GM12878 (cell line): ENCODE results near the gene DLG4. TPM values are rescaled to one million over a fixed set of nuclear protein-coding genes. Genes with fewer than 3 reads are reported as not detected.

ENCODE experiments used
- ATF7 ChIP-seq: fragments of 450-650 bp; IDR thresholded peaks from 2 replicates; pipeline ENCODE4 v1.6.1; 2016; ENCODE audit warnings: low read depth, mild to moderate bottlenecking
- BHLHE40 ChIP-seq, 2 experiments: fragments of 450-650 bp in 1 of 2; IDR thresholded peaks; 2 replicates each; pipeline ENCODE4 v1.6.1; 2011 to 2017; ENCODE audit warnings: low read depth in 2 of 2, borderline replicate concordance in 1 of 2, improper control_type of control experiment in 1 of 2, low read length in 1 of 2, mild to moderate bottlenecking in 1 of 2
- BRCA1 ChIP-seq: IDR thresholded peaks from 2 replicates; pipeline ENCODE4 v1.6.1; 2011; ENCODE audit warnings: low read depth, low read length, improper control_type of control experiment
- CEBPB ChIP-seq, 2 experiments: fragments of 150-350 bp in 1 of 2; IDR thresholded peaks; 2 replicates each; pipeline ENCODE4 v1.6.1; 2012 to 2014; ENCODE audit warnings: low read depth in 2 of 2, low read length in 2 of 2, borderline replicate concordance in 1 of 2, inconsistent platforms in 1 of 2
- CREM ChIP-seq: IDR thresholded peaks from 2 replicates; pipeline ENCODE4 v1.6.1; 2014; ENCODE audit warnings: antibody characterized with exemption, low read depth
- CTCF ChIP-seq, 3 experiments: IDR thresholded peaks in 2 of 3; conservative IDR thresholded peaks in 1 of 3; 2 replicates each; pipeline ENCODE4 v1.5.1; 2011; ENCODE audit warnings: low read depth in 3 of 3, low read length in 3 of 3, mild to moderate bottlenecking in 3 of 3, control low read depth in 2 of 3, moderate library complexity in 2 of 3, inconsistent platforms in 1 of 3, mixed read lengths in 1 of 3; ENCODE audit not compliant: control insufficient read depth in 2 of 3, insufficient read depth in 1 of 3; ENCODE audit errors: extremely low read depth in 1 of 3
- FOS ChIP-seq: IDR thresholded peaks from 3 replicates; pipeline ENCODE4 v1.6.1; 2011; ENCODE audit warnings: borderline replicate concordance; ENCODE audit not compliant: insufficient read length; ENCODE audit errors: extremely low read depth
- GABPA ChIP-seq: IDR thresholded peaks from 2 replicates; pipeline ENCODE4 v1.6.1; 2014; ENCODE audit warnings: antibody characterized with exemption, low read depth, mild to moderate bottlenecking, inconsistent platforms
- IRF3 ChIP-seq: fragments of 450-650 bp; IDR thresholded peaks from 2 replicates; pipeline ENCODE4 v1.6.1; 2014; ENCODE audit warnings: mild to moderate bottlenecking
- MXI1 ChIP-seq: fragments of 150-350 bp; IDR thresholded peaks from 2 replicates; pipeline ENCODE4 v1.6.1; 2011; ENCODE audit warnings: low read depth, mild to moderate bottlenecking, inconsistent platforms, low read length, improper control_type of control experiment
- NFIC ChIP-seq: IDR thresholded peaks from 2 replicates; pipeline ENCODE4 v1.6.1; 2012; ENCODE audit warnings: low read depth, mild to moderate bottlenecking, inconsistent platforms, low read length, moderate library complexity
- POLR2AphosphoS5 ChIP-seq: IDR thresholded peaks from 2 replicates; pipeline ENCODE4 v1.6.1; 2011; ENCODE audit warnings: mild to moderate bottlenecking, low read length, inconsistent platforms
- POU2F2 ChIP-seq: IDR thresholded peaks from 3 replicates; pipeline ENCODE4 v1.6.1; 2011; ENCODE audit warnings: low read depth, mild to moderate bottlenecking, low read length, borderline replicate concordance
- SMARCA5 ChIP-seq: fragments of 450-650 bp; IDR thresholded peaks from 2 replicates; pipeline ENCODE4 v1.6.1; 2017; ENCODE audit warnings: mild to moderate bottlenecking
- SPI1 ChIP-seq: IDR thresholded peaks from 2 replicates; pipeline ENCODE4 v1.6.1; 2011; ENCODE audit warnings: low read depth, mild to moderate bottlenecking, low read length, moderate library complexity, borderline replicate concordance; ENCODE audit not compliant: insufficient read depth
- ZNF622 ChIP-seq: fragments of 450-650 bp; IDR thresholded peaks from 2 replicates; pipeline ENCODE4 v1.6.1; 2017; ENCODE audit warnings: mild to moderate bottlenecking, inconsistent platforms
- ZNF687 ChIP-seq: fragments of 450-650 bp; IDR thresholded peaks from 2 replicates; pipeline ENCODE4 v1.6.1; 2017; ENCODE audit warnings: mild to moderate bottlenecking, moderate library complexity
- polyA plus RNA-seq, 11 experiments: library from polyadenylated mRNA; depleted of rRNA in 4 of 11; unstranded in 6 of 11; stranded (reverse) in 5 of 11; fragments of >200 nt; fragmentation: Nextera tagmentation in 4 of 11; fragmentation: Illumina TruSeq in 1 of 11; extraction: Ambion mirVana in 4 of 11; extraction: Trizol in 1 of 11; gene quantifications; 1 replicate in 1 of 11; 2 replicates in 10 of 11; pipeline versions ENCODE4 v1.2.1 to v1.2.3, GENCODE V29; 2011 to 2016; ENCODE audit warnings: inconsistent platforms in 2 of 11, missing spikeins in 2 of 11, low read depth in 1 of 11
- total RNA-seq, 4 experiments: library from RNA; depleted of rRNA in 3 of 4; stranded (reverse); fragments of >200 nt in 3 of 4; fragmentation: Illumina TruSeq in 1 of 4; extraction: Trizol in 1 of 4; gene quantifications; 2 replicates each; pipeline versions ENCODE4 v1.2.1 to v1.2.3, GENCODE V29; 2013 to 2021
- TF ChIP-seq, protein P1 (sequence below): fragments of 450-650 bp; IDR thresholded peaks from 2 replicates; pipeline ENCODE4 v1.6.1; 2018; ENCODE audit warnings: mild to moderate bottlenecking, low read depth, moderate library complexity; ENCODE audit not compliant: partially characterized antibody

Gene DLG4
- total and polyA plus RNA-seq, 10 of the 15 experiments (the other 5 are each of a cell fraction or from before 2014, with no cell fraction given) = 0.07 to 4.1 (median 1.3) TPM

- peak in 1 of 2 experiments; percentile 35; a peak in 1 of 4 replicates for TF ChIP-seq BHLHE40 (IDR thresholded peaks at IDR 0.05; ENCODE audit: borderline replicate concordance in 1 of 2, low read depth in 2 of 2, low read length in 1 of 2)
- no peak for TF ChIP-seq FOS
- no peak for TF ChIP-seq POLR2AphosphoS5
- TF ChIP-seq CEBPB (IDR thresholded peaks at IDR 0.05; ENCODE audit: borderline replicate concordance in 1 of 2, low read depth in 2 of 2, low read length in 2 of 2) = no peak
- peak; percentile 56 to 59 (median 56); a peak in 5 of 6 replicates for TF ChIP-seq CTCF (IDR thresholded peaks at IDR 0.05 in 2 of 3, conservative IDR thresholded peaks at IDR 0.05 in 1 of 3; ENCODE audit: control insufficient read depth in 2 of 3, extremely low read depth in 1 of 3, insufficient read depth in 1 of 3, low read depth in 3 of 3, low read length in 3 of 3)
- no peak for TF ChIP-seq POU2F2
- TF ChIP-seq ATF7 = no peak
- TF ChIP-seq NFIC = no peak
- TF ChIP-seq ZNF622 = no peak
- no peak for TF ChIP-seq GABPA
- no peak for TF ChIP-seq BRCA1
- 0 out of 2 replicates have a peak, but pooled peaks have one; percentile 25 for TF ChIP-seq SPI1
- no peak for TF ChIP-seq MXI1
- TF ChIP-seq CREM = peak; percentile 55
- TF ChIP-seq, protein P1, sequence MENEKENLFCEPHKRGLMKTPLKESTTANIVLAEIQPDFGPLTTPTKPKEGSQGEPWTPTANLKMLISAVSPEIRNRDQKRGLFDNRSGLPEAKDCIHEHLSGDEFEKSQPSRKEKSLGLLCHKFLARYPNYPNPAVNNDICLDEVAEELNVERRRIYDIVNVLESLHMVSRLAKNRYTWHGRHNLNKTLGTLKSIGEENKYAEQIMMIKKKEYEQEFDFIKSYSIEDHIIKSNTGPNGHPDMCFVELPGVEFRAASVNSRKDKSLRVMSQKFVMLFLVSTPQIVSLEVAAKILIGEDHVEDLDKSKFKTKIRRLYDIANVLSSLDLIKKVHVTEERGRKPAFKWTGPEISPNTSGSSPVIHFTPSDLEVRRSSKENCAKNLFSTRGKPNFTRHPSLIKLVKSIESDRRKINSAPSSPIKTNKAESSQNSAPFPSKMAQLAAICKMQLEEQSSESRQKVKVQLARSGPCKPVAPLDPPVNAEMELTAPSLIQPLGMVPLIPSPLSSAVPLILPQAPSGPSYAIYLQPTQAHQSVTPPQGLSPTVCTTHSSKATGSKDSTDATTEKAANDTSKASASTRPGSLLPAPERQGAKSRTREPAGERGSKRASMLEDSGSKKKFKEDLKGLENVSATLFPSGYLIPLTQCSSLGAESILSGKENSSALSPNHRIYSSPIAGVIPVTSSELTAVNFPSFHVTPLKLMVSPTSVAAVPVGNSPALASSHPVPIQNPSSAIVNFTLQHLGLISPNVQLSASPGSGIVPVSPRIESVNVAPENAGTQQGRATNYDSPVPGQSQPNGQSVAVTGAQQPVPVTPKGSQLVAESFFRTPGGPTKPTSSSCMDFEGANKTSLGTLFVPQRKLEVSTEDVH = no peak
- no peak; the same call in 1 of the 2 replicates for TF ChIP-seq IRF3
- no peak for TF ChIP-seq ZNF687
- no peak; the same call in 1 of the 2 replicates for TF ChIP-seq SMARCA5
Measured at GRCh38 chr17:7214300-7215135, 5.1 kb downstream of the DLG4 start (continued).
